GM18499 (cell line): ENCODE results near the gene PAK5.

Experiments used
- ATAC-seq: cut with Tn5 transposase; IDR thresholded peaks from one replicate; pipeline ENCODE4 v1.9.1; 2021; ENCODE audit warnings: moderate number of reproducible peaks; ENCODE audit not compliant: insufficient read depth, unreplicated experiment

PAK5 gene

DNA sequence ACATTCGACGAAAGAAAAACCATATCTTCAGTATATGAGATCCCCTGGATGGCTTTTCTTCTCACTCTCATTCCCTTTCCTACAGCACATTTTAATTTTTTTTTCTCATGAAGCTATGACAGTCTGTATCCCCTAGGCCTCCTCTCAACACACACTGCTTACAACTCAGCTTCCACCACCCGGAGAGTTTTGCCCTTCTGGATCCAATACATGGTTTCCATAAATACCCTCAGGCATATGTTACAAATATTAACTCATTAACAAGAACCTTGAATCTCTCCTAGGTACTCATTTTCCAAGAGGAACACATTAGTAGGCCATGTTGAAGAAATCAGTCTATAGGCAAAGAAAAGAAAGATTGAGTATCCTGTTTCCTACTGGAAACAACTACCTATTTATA, 44.0 kb downstream of the PAK5 start:
- no peak for ATAC-seq

- ATAC-seq: no peak
Measured at GRCh38 chr20:9792674-9793073, 46.2 kb downstream of the PAK5 start.

- ATAC-seq: no peak
Measured at GRCh38 chr20:9789131-9789530, 49.7 kb downstream of the PAK5 start.

GRCh38 chr20:9775176-9775575, 63.7 kb downstream of the PAK5 start:
- no peak for ATAC-seq

- ATAC-seq: no peak
Measured at GRCh38 chr20:9769954-9770353, 68.9 kb downstream of the PAK5 start.

DNA sequence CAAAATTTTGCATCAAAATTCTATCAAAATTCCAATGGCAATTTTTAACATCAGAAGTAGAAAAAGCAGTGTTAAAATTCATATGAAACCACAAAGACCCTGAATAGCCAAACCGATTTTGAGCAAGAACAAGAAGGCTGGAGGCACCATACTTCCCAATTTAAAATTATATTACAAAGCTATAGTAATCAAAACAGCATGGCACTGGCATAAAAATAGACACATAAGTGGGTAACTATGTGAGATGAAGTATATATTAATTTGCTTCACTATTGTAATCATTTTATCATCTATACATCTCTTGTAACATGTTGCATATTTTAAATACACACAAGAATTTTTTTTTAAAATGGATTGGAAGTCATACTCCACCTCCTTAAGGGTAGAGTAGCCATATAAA, 77.4 kb downstream of the PAK5 start:
- no peak for ATAC-seq

- ATAC-seq: no peak
Measured at GRCh38 chr20:9759392-9759791, 79.5 kb downstream of the PAK5 start.

GRCh38 chr20:9758752-9759151, 80.1 kb downstream of the PAK5 start:
- ATAC-seq: no peak

GRCh38 chr20:9756660-9757059, 82.2 kb downstream of the PAK5 start:
- ATAC-seq: no peak

GRCh38 chr20:9755301-9755700, 83.6 kb downstream of the PAK5 start:
- ATAC-seq: no peak

GRCh38 chr20:9744551-9744950, 94.3 kb downstream of the PAK5 start:
- no peak for ATAC-seq

GRCh38 chr20:9743871-9744270, 95.0 kb downstream of the PAK5 start:
- ATAC-seq: no peak

- ATAC-seq: no peak
Measured at GRCh38 chr20:9742821-9743220, 96.1 kb downstream of the PAK5 start.

GRCh38 chr20:9741996-9742395, 96.9 kb downstream of the PAK5 start:
- no peak for ATAC-seq

DNA sequence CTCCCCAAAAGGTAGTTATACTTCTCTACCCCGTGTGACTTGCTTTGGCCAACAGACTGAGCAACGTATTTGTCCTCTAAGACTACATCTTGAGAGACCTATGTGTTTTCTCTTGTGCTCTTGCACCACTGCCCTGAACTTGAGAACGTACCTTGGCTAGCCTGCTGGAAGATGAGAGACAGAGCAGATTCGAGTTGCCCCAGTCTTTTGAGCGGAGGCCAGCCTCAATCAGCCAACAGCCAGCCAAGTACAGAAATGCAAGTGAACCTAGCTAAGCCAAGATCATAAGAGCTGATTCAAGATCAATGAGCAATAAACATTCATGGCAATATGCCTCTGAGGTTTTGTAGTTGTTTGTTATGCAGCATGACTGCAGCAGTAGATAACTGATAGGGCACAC, 98.4 kb downstream of the PAK5 start:
- ATAC-seq: no peak

- no peak for ATAC-seq
Measured at GRCh38 chr20:9739991-9740390, 98.9 kb downstream of the PAK5 start.

DNA sequence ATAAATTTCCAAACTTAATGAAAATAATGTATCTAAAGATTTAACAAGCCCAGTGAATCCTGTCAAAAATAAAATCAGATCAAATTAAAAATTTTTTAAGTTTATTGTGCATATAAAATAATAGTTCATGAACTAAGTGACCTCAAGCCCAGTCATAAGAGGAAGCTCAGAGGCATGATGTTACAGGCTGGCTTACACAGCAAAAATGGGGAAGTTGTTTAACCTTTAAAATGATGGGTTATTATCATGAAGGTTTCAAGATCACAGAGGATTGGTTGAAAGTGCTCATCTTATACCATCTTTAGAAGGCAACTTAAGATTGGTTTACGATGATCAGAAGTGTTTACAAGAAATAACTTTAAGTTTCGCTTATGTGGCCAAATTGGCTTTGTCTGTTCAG, 102.5 kb downstream of the PAK5 start:
- no peak for ATAC-seq

GRCh38 chr20:9723501-9724202, 115.2 kb downstream of the PAK5 start:
- ATAC-seq: no peak

DNA sequence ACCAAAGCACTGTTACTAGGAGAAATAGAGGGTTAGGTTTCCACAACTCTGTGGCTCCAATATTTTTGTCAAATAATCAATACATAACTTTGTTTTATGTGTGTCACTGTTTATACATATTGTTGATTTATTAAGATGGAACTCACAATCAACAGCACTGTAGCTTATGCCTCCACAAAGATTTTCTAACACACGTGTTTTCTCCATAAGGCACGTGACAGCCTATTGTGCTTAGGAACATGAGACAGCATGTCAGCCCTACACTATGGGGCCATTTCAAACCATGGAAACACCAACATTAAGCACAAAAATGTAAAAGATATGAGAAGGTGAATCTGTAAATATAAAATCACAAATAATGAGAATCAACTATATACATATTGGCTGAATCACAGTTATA, 127.0 kb downstream of the PAK5 start:
- no peak for ATAC-seq

GRCh38 chr20:9710685-9711084, 128.2 kb downstream of the PAK5 start:
- no peak for ATAC-seq

DNA sequence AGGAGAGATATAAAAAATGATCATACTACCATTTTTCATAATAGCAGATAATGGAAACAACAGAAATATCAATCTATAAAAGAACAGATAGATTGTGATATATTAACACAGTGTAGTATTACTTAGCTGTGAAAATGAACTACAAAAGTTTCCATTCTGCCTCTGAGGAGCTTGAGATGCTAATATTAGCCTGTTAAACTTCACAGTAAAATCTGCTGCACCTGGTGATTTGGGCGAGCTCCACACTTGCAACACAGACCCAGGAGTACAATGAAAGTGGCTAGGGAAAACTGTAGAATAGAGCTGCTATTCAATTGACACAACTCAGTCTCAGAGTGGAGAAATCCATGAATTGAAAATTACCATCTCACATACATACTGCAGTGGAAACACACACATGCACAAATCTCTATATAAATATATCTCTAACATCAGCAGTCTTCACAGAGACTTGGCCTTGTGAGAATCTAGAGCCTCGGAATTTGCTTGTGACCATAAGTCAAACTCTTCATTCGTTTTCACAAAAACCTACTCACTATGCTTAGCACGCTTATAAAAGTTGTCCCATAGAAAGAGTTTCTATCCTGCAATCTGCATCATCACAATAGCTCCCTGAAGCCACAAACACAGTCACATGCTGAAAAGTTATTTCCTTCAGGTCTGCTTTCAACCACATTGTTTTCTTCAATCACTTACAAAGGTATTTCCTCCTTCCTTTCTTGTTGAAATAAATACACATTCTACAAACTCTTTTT, 133.0 kb downstream of the PAK5 start:
- no peak for ATAC-seq

- no peak for ATAC-seq
Measured at GRCh38 chr20:9699181-9699580, 139.7 kb downstream of the PAK5 start.
